ENCODE results near the gene CES4A.

CES4A gene

GRCh38 chr16:66950437-66950836 lies 38.0 kb upstream of the CES4A start:
- no peak for TF ChIP-seq CTCF (IDR thresholded peaks at IDR 0.05; ENCODE audit: poor library complexity, severe bottlenecking)
- no peaks in the 10 kb centered on the region for H3K27me3 ChIP-seq (ENCODE audit: insufficient read depth, poor library complexity, severe bottlenecking)
- no peak overlapping the region for H3K4me3 ChIP-seq (ENCODE audit: severe bottlenecking)
- no peaks in the 10 kb centered on the region for H3K36me3 ChIP-seq (ENCODE audit: low read depth)
- no peaks in the 10 kb centered on the region for H3K9me3 ChIP-seq (ENCODE audit: severe bottlenecking)
- H3K27ac ChIP-seq (ENCODE audit: poor library complexity, severe bottlenecking) = no peak overlapping the region
- peaks cover 12% of the 10 kb centered on the region for H3K4me1 ChIP-seq (ENCODE audit: insufficient read depth, poor library complexity, severe bottlenecking)
- DNase-seq (ENCODE audit: low spot score) = no peak
- ATAC-seq (ENCODE audit: low read depth) = no peak

DNA sequence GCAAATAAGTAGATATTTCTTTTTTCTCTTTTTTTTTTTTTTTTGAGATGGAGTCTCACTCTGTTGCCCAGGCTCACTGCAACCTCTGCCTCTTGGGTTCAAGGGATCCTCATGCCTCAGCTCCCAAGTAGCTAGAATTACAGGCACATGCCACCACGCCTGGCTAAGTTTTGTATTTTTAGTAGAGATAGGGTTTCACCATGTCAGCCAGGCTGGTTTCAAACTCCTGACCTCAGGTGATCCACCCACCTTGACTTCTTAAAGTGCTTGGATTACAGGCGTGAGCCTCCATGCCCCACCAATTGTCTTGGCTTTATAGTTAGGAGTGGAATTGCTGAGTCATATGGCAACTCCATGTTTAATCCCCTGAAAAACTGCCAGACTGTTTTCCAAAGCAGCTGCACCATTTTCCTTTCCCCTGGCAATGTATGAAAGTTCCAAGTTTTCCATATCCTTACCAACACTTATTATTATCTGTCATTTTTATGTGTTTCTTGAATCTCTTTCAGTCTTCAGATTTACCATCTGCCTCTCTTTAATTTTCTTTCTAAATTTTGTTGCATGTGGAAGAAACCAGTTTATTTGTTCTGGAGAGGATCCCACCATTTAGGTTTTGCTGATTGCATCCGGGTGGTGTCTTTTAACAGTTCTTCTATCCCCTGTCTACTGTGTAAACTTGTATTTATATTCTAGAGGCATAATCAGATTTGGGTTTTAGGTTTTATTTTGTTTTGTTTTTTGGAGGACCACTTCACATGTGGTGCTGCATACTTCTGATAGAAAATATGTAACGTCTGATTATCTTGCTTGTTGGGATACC lies 37.2 kb upstream of the CES4A start:
- ATAC-seq (ENCODE audit: low read depth) (no peak), DNase-seq (ENCODE audit: low spot score) (no peak)
- no peaks in the 10 kb centered on the region for H3K27me3 ChIP-seq (ENCODE audit: insufficient read depth, poor library complexity, severe bottlenecking)
- no peak overlapping the region for H3K4me3 ChIP-seq (ENCODE audit: severe bottlenecking)
- H3K36me3 ChIP-seq (ENCODE audit: low read depth) = no peaks in the 10 kb centered on the region
- no peaks in the 10 kb centered on the region for H3K9me3 ChIP-seq (ENCODE audit: severe bottlenecking)
- peaks cover 12% of the 10 kb centered on the region for H3K4me1 ChIP-seq (ENCODE audit: insufficient read depth, poor library complexity, severe bottlenecking)
- no peak for TF ChIP-seq CTCF (IDR thresholded peaks at IDR 0.05; ENCODE audit: poor library complexity, severe bottlenecking)
- H3K27ac ChIP-seq (ENCODE audit: poor library complexity, severe bottlenecking) = no peak overlapping the region

DNA sequence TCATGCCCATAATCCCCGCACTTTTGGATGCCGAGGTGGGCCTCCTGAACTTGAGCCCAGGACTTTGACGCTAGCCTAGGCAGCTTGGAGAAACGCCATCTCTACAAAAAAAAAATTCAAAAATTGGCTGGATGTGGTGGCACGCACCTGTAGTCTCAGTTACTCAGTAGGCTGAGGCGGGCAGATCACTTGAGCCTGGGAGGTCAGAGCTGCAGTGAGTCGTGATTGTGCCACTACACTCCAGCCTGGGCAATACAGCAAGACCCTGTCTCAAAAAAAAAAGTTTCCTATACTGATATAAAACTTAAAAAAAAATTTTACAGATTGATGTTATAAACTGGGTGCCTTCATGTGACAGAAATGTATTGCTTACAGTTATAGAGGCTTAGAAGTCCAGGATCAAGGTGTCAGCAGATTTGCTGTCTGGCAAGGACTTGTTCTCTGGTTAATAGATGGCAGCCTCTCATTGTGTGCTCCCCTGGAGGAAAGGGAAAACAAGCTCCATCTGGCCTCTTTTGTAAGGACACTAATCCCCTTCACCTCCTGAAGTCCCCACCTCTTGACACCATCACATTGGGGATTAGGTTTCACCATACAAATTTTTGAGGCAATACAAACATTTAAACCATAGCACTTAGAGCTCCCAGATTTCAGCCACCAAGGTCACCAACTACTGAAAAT lies 35.8 kb upstream of the CES4A start:
- Histone ChIP-seq H3K27ac (ENCODE audit: poor library complexity, severe bottlenecking) (peak overlapping the region; percentile 36), H3K4me3 (ENCODE audit: severe bottlenecking) (no peak overlapping the region), H3K27me3 (ENCODE audit: insufficient read depth, poor library complexity, severe bottlenecking) (no peaks in the 10 kb centered on the region), H3K9me3 (ENCODE audit: severe bottlenecking) (no peaks in the 10 kb centered on the region), H3K4me1 (ENCODE audit: insufficient read depth, poor library complexity, severe bottlenecking) (peaks cover 12% of the 10 kb centered on the region), H3K36me3 (ENCODE audit: low read depth) (no peaks in the 10 kb centered on the region)
- ATAC-seq (ENCODE audit: low read depth) (no peak), DNase-seq (ENCODE audit: low spot score) (no peak)
- TF ChIP-seq CTCF (IDR thresholded peaks at IDR 0.05; ENCODE audit: poor library complexity, severe bottlenecking) = no peak

GRCh38 chr16:66953462-66954096 lies 34.8 kb upstream of the CES4A start:
- Histone ChIP-seq H3K4me3 (ENCODE audit: severe bottlenecking) (no peak overlapping the region), H3K27ac (ENCODE audit: poor library complexity, severe bottlenecking) (peak overlapping the region; percentile 36), H3K27me3 (ENCODE audit: insufficient read depth, poor library complexity, severe bottlenecking) (no peaks in the 10 kb centered on the region), H3K9me3 (ENCODE audit: severe bottlenecking) (no peaks in the 10 kb centered on the region), H3K36me3 (ENCODE audit: low read depth) (no peaks in the 10 kb centered on the region), H3K4me1 (ENCODE audit: insufficient read depth, poor library complexity, severe bottlenecking) (peaks cover 12% of the 10 kb centered on the region)
- DNase-seq (ENCODE audit: low spot score) (no peak), ATAC-seq (ENCODE audit: low read depth) (peak; percentile 78)
- TF ChIP-seq CTCF (IDR thresholded peaks at IDR 0.05; ENCODE audit: poor library complexity, severe bottlenecking) = no peak

Measured in RWPE2 (cell line).